Upper lobe of right lung (tissue), 1 donor: ENCODE measurements around the gene DCAF12L1. TPM values are rescaled to one million over a fixed set of nuclear protein-coding genes. Genes with fewer than 3 reads are reported as not detected.

ENCODE experiments used
- ATAC-seq: fragments of 200-7000 bp; cut with Tn5 transposase; one replicate; pipeline ENCODE4 v1.9.1; 2020; ENCODE audit warnings: mild to moderate bottlenecking, moderate library complexity
- DNase-seq: peaks from one replicate; pipeline ENCODE4 v3.0.0-alpha.2; 2020
- H3K27ac ChIP-seq: fragments of 200-600 bp; one replicate; pipeline ENCODE4 v1.8.0; 2022
- H3K27me3 ChIP-seq: fragments of 200-600 bp; one replicate; pipeline ENCODE4 v1.8.0; 2022; ENCODE audit warnings: mild to moderate bottlenecking
- H3K36me3 ChIP-seq: fragments of 200-600 bp; one replicate; pipeline ENCODE4 v1.8.0; 2022
- H3K4me1 ChIP-seq: fragments of 200-600 bp; one replicate; pipeline ENCODE4 v1.8.0; 2022
- H3K4me3 ChIP-seq: fragments of 200-600 bp; one replicate; pipeline ENCODE4 v1.8.0; 2022; ENCODE audit warnings: mild to moderate bottlenecking
- H3K9me3 ChIP-seq: fragments of 200-600 bp; one replicate; pipeline ENCODE4 v1.8.0; 2022
- CTCF ChIP-seq: fragments of 200-600 bp; IDR thresholded peaks from one replicate; pipeline ENCODE4 v1.8.0; 2022; ENCODE audit warnings: antibody characterized with exemption
- intact Hi-C: fragments of 100-400 bp; cut with DNase I; formaldehyde crosslinking; loops from one replicate; pipeline ENCODE4 v1.11.0; 2022
- total RNA-seq: library from RNA; stranded (reverse); fragmentation: NEBNext Ultra II Directional; extraction: Animal tissue kit (Norgen Biotek cat#: 25700); gene quantifications from one replicate; pipeline ENCODE4 v1.2.1, GENCODE V29; 2021
- donor health status: DM: no; HTN: yes; CAD: no; lungs with severe emphysema.

DCAF12L1 gene
- total RNA-seq, 1 donor from 2014 or later: not detected

DNA sequence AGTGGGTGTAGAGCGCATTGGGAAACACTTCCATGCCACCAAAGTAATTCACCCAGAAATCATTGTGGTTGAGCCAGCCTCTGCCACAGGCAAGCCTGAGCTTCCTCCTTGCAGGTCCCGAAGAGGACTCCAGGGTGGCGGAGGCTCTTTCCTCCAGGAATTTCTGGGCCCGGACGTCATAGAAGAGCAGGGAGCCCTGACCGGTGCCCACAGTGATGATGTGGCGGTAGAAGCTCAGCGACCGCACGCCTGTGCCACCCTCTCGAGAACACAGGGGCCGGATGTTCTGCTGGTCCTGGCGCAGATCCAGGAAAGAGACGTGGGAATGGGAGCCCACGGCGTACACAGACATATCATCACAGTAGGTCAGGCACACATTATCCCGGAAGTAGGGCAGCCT, 1.3 kb downstream of the DCAF12L1 start:
- no peak overlapping the region for H3K27ac ChIP-seq
- ATAC-seq (no peak), DNase-seq (no peak)
- H3K4me1 ChIP-seq: no peaks in the 10 kb centered on the region
- no peak overlapping the region for H3K4me3 ChIP-seq
- intact Hi-C loops: no loop called here
- H3K27me3 ChIP-seq: no peaks in the 10 kb centered on the region
- no peak for TF ChIP-seq CTCF
- no peaks in the 10 kb centered on the region for H3K36me3 ChIP-seq
- no peaks in the 10 kb centered on the region for H3K9me3 ChIP-seq

DNA sequence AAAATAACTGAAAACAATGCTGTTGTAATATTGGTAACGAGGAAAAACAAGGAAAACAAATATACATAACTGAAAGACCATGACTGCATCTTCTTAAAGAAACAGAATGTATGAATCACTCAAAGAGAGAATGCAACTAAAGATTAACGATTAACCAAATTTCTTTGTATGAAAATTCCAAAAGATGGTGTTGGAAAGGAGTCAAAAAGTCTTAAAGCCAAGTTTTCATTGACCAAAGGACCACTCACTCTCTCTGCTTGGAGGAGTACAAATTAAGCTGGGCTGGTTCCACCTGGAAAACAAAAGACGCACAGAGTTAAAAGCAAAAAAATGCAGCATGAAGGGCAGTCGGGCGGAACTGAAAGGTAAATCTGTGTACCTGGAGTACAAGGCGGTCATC, 1.8 kb downstream of the DCAF12L1 start:
- Histone ChIP-seq H3K27me3 (no peaks in the 10 kb centered on the region), H3K36me3 (no peaks in the 10 kb centered on the region), H3K4me3 (no peak overlapping the region), H3K4me1 (no peaks in the 10 kb centered on the region), H3K9me3 (no peaks in the 10 kb centered on the region), H3K27ac (no peak overlapping the region)
- no peak for TF ChIP-seq CTCF
- ATAC-seq (no peak), DNase-seq (no peak)
- intact Hi-C loops: no loop called here

DNA sequence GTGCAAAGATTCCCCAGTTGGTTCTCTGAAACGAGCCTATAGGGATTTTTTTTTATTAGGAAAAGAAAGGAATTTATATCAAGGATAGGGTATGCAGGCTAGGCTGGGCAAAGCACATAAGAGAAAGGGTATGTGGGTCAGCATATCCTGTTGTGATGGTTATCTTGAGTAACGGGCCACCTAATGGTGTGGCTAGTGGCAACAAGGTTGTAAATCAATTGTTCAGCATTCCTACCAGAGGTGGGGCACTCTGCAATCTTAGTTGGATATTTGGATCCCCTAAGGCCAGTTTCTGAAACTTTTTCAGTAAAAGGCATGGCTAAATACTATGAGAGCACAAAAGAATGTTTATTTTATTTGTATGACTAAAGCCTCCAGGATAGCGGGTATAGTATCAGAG, 42.7 kb downstream of the DCAF12L1 start:
- no peaks in the 10 kb centered on the region for H3K4me1 ChIP-seq
- intact Hi-C loops: no loop called here
- ATAC-seq: no peak
- no peaks in the 10 kb centered on the region for H3K9me3 ChIP-seq
- TF ChIP-seq CTCF: no peak
- no peak overlapping the region for H3K4me3 ChIP-seq
- no peak overlapping the region for H3K27ac ChIP-seq
- no peaks in the 10 kb centered on the region for H3K27me3 ChIP-seq
- DNase-seq: no peak
- no peaks in the 10 kb centered on the region for H3K36me3 ChIP-seq
